Upper lobe of left lung (tissue), 6 donors: Measurements from ENCODE around the gene ZBTB5. TPM values are rescaled to one million over a fixed set of nuclear protein-coding genes. Genes with fewer than 3 reads are reported as not detected.

Source experiments
- ATAC-seq, 2 donors: fragments of 200-7000 bp; cut with Tn5 transposase; one replicate each; pipeline ENCODE4 v1.9.1; 2022; ENCODE audit warnings: mild to moderate bottlenecking in 2 of 2, moderate library complexity in 2 of 2; ENCODE audit not compliant: low FRiP score in 2 of 2
- DNase-seq, 2 donors: peaks; one replicate each; pipeline ENCODE4 v3.0.0-alpha.2; 2019 to 2020
- H3K27ac ChIP-seq, 4 donors: fragments of 200-600 bp; sonication (generic); one replicate each; pipeline ENCODE4 v1.5.1; 2016 to 2019
- H3K27me3 ChIP-seq, 4 donors: fragments of 200-600 bp; sonication (generic); one replicate each; pipeline ENCODE4 v1.5.1; 2017 to 2019
- H3K36me3 ChIP-seq, 4 donors: fragments of 200-600 bp; sonication (generic); one replicate each; pipeline ENCODE4 v1.5.1; 2016 to 2019
- H3K4me1 ChIP-seq, 4 donors: fragments of 200-600 bp; sonication (generic); one replicate each; pipeline ENCODE4 v1.5.1; 2018 to 2019
- H3K4me3 ChIP-seq, 4 donors: fragments of 200-600 bp; sonication (generic); one replicate each; pipeline ENCODE4 v1.5.1; 2017 to 2019; ENCODE audit warnings: mild to moderate bottlenecking in 2 of 4, moderate library complexity in 1 of 4
- H3K9me3 ChIP-seq, 4 donors: fragments of 200-600 bp; sonication (generic); one replicate each; pipeline ENCODE4 v1.5.1; 2018 to 2019
- CTCF ChIP-seq, 6 experiments: fragments of 450-650 bp in 4 of 6; fragments of 200-600 bp in 2 of 6; sonication (generic) in 2 of 6; IDR thresholded peaks; one replicate each; pipeline ENCODE4 v1.5.1; 2016 to 2019; ENCODE audit warnings: antibody characterized with exemption in 6 of 6
- EP300 ChIP-seq, 4 donors: sonication (generic); formaldehyde crosslinking; IDR thresholded peaks; one replicate each; pipeline ENCODE4 v1.5.1; 2017; ENCODE audit warnings: antibody characterized with exemption in 4 of 4, control low read depth in 2 of 4
- POLR2A ChIP-seq, 4 donors: fragments of 450-650 bp; IDR thresholded peaks; one replicate each; pipeline ENCODE4 v1.5.1; 2016 to 2017; ENCODE audit warnings: antibody characterized with exemption in 4 of 4, mild to moderate bottlenecking in 2 of 4
- POLR2AphosphoS5 ChIP-seq, 2 donors: sonication (generic); formaldehyde crosslinking; IDR thresholded peaks; one replicate each; pipeline ENCODE4 v1.5.1; 2017; ENCODE audit warnings: antibody characterized with exemption in 2 of 2
- WGBS, 2 donors: methylation state at CpG; one replicate each; pipeline ENCODE4 v1.1.5; 2017 to 2018; 5-methylcytosine and 5-hydroxymethylcytosine counted together
- total RNA-seq, 6 donors: library from RNA; depleted of rRNA in 4 of 6; stranded (reverse); fragments of >200 nt in 4 of 6; gene quantifications; one replicate each; pipeline versions ENCODE4 v1.1.0 to v1.2.1, GENCODE V29; 2016 to 2021
- donor health status: DM: no; HTN: no; CAD: no; lungs with moderate emphysema.
- donor health status: DM: no; HTN: yes; CAD: no; lungs with severe emphysema.

Gene ZBTB5
- total RNA-seq, 6 donors from 2014 or later: 7.9 to 15.0 (median 10.0) TPM

GRCh38 chr9:37417857-37418618 lies 47.2 kb downstream of the ZBTB5 start:
- H3K36me3 ChIP-seq: no peaks in the 10 kb centered on the region
- peaks cover 5 to 19% (median 11%) of the 10 kb centered on the region in 4 donors for H3K4me1 ChIP-seq
- 91 to 93% methylated on average over 9 of the region's 9 CpGs for WGBS, 2 donors
- no peaks in the 10 kb centered on the region for H3K27me3 ChIP-seq
- no peak for DNase-seq
- ATAC-seq: no peak
- TF ChIP-seq POLR2AphosphoS5 (IDR thresholded peaks at IDR 0.05) (no peak), EP300 (IDR thresholded peaks at IDR 0.05) (no peak), POLR2A (IDR thresholded peaks at IDR 0.05) (no peak), CTCF (IDR thresholded peaks at IDR 0.05) (no peak)
- H3K4me3 ChIP-seq: no peak overlapping the region
- no peaks in the 10 kb centered on the region for H3K9me3 ChIP-seq
- H3K27ac ChIP-seq: no peak overlapping the region

- ATAC-seq: no peak
- WGBS, 2 donors: 89 to 90% methylated on average over 8 to 9 of the region's 9 CpGs
- no peaks in the 10 kb centered on the region for H3K36me3 ChIP-seq
Observed at GRCh38 chr9:37417252-37417803, 47.9 kb downstream of the ZBTB5 start.

GRCh38 chr9:37415011-37415719 lies 50.1 kb downstream of the ZBTB5 start:
- Histone ChIP-seq H3K4me1 (peaks cover 0 to 11% (median 8%) of the 10 kb centered on the region in 4 donors), H3K9me3 (no peaks in the 10 kb centered on the region), H3K36me3 (no peaks in the 10 kb centered on the region), H3K27me3 (no peaks in the 10 kb centered on the region), H3K4me3 (peak overlapping the region in 1 of 4 donors; percentile 13), H3K27ac (peak overlapping the region in 2 of 4 donors; percentile 11 to 16)
- DNase-seq: peak in 1 of 2 donors; percentile 67
- TF ChIP-seq POLR2AphosphoS5 (IDR thresholded peaks at IDR 0.05) (peak in 1 of 2 donors; percentile 5), CTCF (IDR thresholded peaks at IDR 0.05) (peak; percentile 81 to 88 (median 87)), POLR2A (IDR thresholded peaks at IDR 0.05) (no peak)
- 21 to 24% methylated on average over 22 of the region's 22 CpGs for WGBS, 2 donors
- peak; percentile 74 to 86 for ATAC-seq

More at GRCh38 chr9:37417252-37417803, 47.9 kb downstream of the ZBTB5 start:
- TF ChIP-seq CTCF (IDR thresholded peaks at IDR 0.05): no peak
- no peak for TF ChIP-seq POLR2A (IDR thresholded peaks at IDR 0.05)
- no peak for TF ChIP-seq EP300 (IDR thresholded peaks at IDR 0.05)
- no peak for TF ChIP-seq POLR2AphosphoS5 (IDR thresholded peaks at IDR 0.05)
- Histone ChIP-seq H3K4me3 (no peak overlapping the region), H3K27ac (no peak overlapping the region), H3K27me3 (no peaks in the 10 kb centered on the region), H3K9me3 (no peaks in the 10 kb centered on the region), H3K4me1 (peaks cover 5 to 17% (median 11%) of the 10 kb centered on the region in 4 donors)
- no peak for DNase-seq

- WGBS, 2 donors: 77 to 86% methylated on average over 10 of the region's 10 CpGs
- no peaks in the 10 kb centered on the region for H3K36me3 ChIP-seq
- H3K27me3 ChIP-seq: no peaks in the 10 kb centered on the region
- no peak for ATAC-seq
- peak overlapping the region in 1 of 4 donors; percentile 16 for H3K27ac ChIP-seq
- no peak overlapping the region for H3K4me3 ChIP-seq
- DNase-seq: peak in 1 of 2 donors; percentile 54
- no peak for TF ChIP-seq POLR2A (IDR thresholded peaks at IDR 0.05)
- no peak for TF ChIP-seq EP300 (IDR thresholded peaks at IDR 0.05)
- no peak for TF ChIP-seq POLR2AphosphoS5 (IDR thresholded peaks at IDR 0.05)
- no peak for TF ChIP-seq CTCF (IDR thresholded peaks at IDR 0.05)
- H3K4me1 ChIP-seq: peaks cover 0 to 11% (median 8%) of the 10 kb centered on the region in 4 donors
- H3K9me3 ChIP-seq: no peaks in the 10 kb centered on the region
Observed at GRCh38 chr9:37414503-37414943, 50.7 kb downstream of the ZBTB5 start.
